Mesenchymal stem cell (in vitro differentiated cells and primary cell): ENCODE results near the gene TMEM179.

ENCODE experiments used
- DNase-seq: peaks from one replicate; pipeline ENCODE4 v3.0.0-alpha.2; 2013
- H2AFZ ChIP-seq: one replicate; pipeline ENCODE4 v1.6.1; 2013; ENCODE audit warnings: low read depth, mild to moderate bottlenecking, control low read depth, inconsistent platforms, low read length, moderate library complexity
- H2AK5ac ChIP-seq: 2 replicates; pipeline ENCODE4 v1.6.1; 2013; ENCODE audit warnings: low read length, moderate library complexity, mild to moderate bottlenecking, inconsistent platforms; ENCODE audit not compliant: severe bottlenecking
- H2BK120ac ChIP-seq: one replicate; pipeline ENCODE4 v1.6.1; 2013; ENCODE audit warnings: low read depth, mild to moderate bottlenecking, inconsistent platforms, low read length, moderate library complexity
- H2BK12ac ChIP-seq, 2 experiments: one replicate each; pipeline ENCODE4 v1.6.1; 2013; ENCODE audit warnings: inconsistent platforms in 2 of 2, low read length in 2 of 2, mild to moderate bottlenecking in 2 of 2, moderate library complexity in 2 of 2, control low read depth in 1 of 2
- H2BK15ac ChIP-seq: one replicate; pipeline ENCODE4 v1.6.1; 2013; ENCODE audit warnings: mild to moderate bottlenecking, low read depth, inconsistent platforms; ENCODE audit not compliant: poor library complexity, severe bottlenecking
- H2BK5ac ChIP-seq: 2 replicates; pipeline ENCODE4 v1.6.1; 2013; ENCODE audit warnings: low read depth, mild to moderate bottlenecking, low read length, control low read depth, inconsistent platforms; ENCODE audit not compliant: poor library complexity, severe bottlenecking
- H3K14ac ChIP-seq, 2 experiments: one replicate each; pipeline ENCODE4 v1.6.1; 2013; ENCODE audit warnings: inconsistent platforms in 2 of 2, low read length in 2 of 2, control low read depth in 1 of 2, mild to moderate bottlenecking in 1 of 2, moderate library complexity in 1 of 2
- H3K18ac ChIP-seq, 2 experiments: one replicate each; pipeline ENCODE4 v1.6.1; 2013; ENCODE audit warnings: inconsistent platforms in 2 of 2, low read length in 2 of 2, control low read depth in 1 of 2, low read depth in 1 of 2, mild to moderate bottlenecking in 1 of 2
- H3K23ac ChIP-seq, 2 experiments: one replicate each; pipeline ENCODE4 v1.6.1; 2013; ENCODE audit warnings: inconsistent platforms in 2 of 2, low read length in 2 of 2, mild to moderate bottlenecking in 2 of 2, moderate library complexity in 2 of 2, control low read depth in 1 of 2
- H3K27ac ChIP-seq: 2 replicates; pipeline ENCODE4 v1.5.1; 2013; ENCODE audit warnings: mild to moderate bottlenecking, moderate library complexity, low read length, control low read depth, inconsistent platforms; ENCODE audit not compliant: poor library complexity, severe bottlenecking
- H3K27me3 ChIP-seq, 2 experiments: 2 replicates each; pipeline versions ENCODE4 v1.6.1 to v1.7.0; 2013; ENCODE audit warnings: low read length in 2 of 2, mild to moderate bottlenecking in 2 of 2, moderate library complexity in 2 of 2, control low read depth in 1 of 2, inconsistent platforms in 1 of 2; ENCODE audit not compliant: control insufficient read depth in 1 of 2, insufficient read depth in 1 of 2
- H3K36me3 ChIP-seq, 2 experiments: 2 replicates each; pipeline versions ENCODE4 v1.6.1 to v1.7.0; 2013; ENCODE audit warnings: low read length in 2 of 2, control low read depth in 1 of 2, inconsistent platforms in 1 of 2, low read depth in 1 of 2, mild to moderate bottlenecking in 1 of 2; ENCODE audit not compliant: insufficient read depth in 2 of 2, control insufficient read depth in 1 of 2
- H3K4ac ChIP-seq, 2 experiments: one replicate each; pipeline ENCODE4 v1.6.1; 2013; ENCODE audit warnings: inconsistent platforms in 2 of 2, low read length in 2 of 2, mild to moderate bottlenecking in 2 of 2, moderate library complexity in 2 of 2, control low read depth in 1 of 2, low read depth in 1 of 2
- H3K4me1 ChIP-seq: 2 replicates; pipeline ENCODE4 v1.6.1; 2013; ENCODE audit warnings: low read depth, low read length, control low read depth; ENCODE audit not compliant: control insufficient read depth, insufficient read depth
- H3K4me2 ChIP-seq: 2 replicates; pipeline ENCODE4 v1.6.1; 2013; ENCODE audit warnings: low read length, mild to moderate bottlenecking, inconsistent platforms; ENCODE audit not compliant: poor library complexity, severe bottlenecking
- H3K4me3 ChIP-seq, 2 experiments: 2 replicates each; pipeline versions ENCODE4 v1.5.1 to v1.7.0; 2013; ENCODE audit warnings: low read length in 2 of 2, mild to moderate bottlenecking in 2 of 2, control low read depth in 1 of 2, low read depth in 1 of 2; ENCODE audit not compliant: insufficient read depth in 1 of 2
- H3K79me1 ChIP-seq: replicated peaks from 2 replicates; pipeline ENCODE4 v1.6.1; 2013; ENCODE audit warnings: mild to moderate bottlenecking, control low read depth, low read length, inconsistent platforms; ENCODE audit not compliant: poor library complexity, severe bottlenecking
- H3K9ac ChIP-seq: 2 replicates; pipeline ENCODE4 v1.7.0; 2013; ENCODE audit warnings: mild to moderate bottlenecking, low read length, moderate library complexity
- H3K9me3 ChIP-seq: 2 replicates; pipeline ENCODE4 v1.7.0; 2013; ENCODE audit warnings: mild to moderate bottlenecking, low read length; ENCODE audit not compliant: control insufficient read depth
- H4K8ac ChIP-seq: one replicate; pipeline ENCODE4 v1.6.1; 2013; ENCODE audit warnings: inconsistent platforms, mild to moderate bottlenecking, low read length, moderate library complexity
- H4K91ac ChIP-seq: one replicate; pipeline ENCODE4 v1.6.1; 2013; ENCODE audit warnings: mild to moderate bottlenecking, low read length, inconsistent platforms
- WGBS: methylation state at CpG from one replicate; pipeline ENCODE4 v1.1.7; 2013; ENCODE audit warnings: mixed read lengths; 5-methylcytosine and 5-hydroxymethylcytosine counted together

TMEM179 gene

GRCh38 chr14:104647467-104648043, 43.0 kb upstream of the TMEM179 start:
- Histone ChIP-seq H3K4me1 (peaks cover 8% of the 10 kb centered on the region), H4K91ac (no peak overlapping the region), H2BK5ac (no peak overlapping the region), H3K9ac (no peak overlapping the region), H2BK120ac (no peak overlapping the region), H3K79me1 (no peaks in the 10 kb centered on the region), H3K27ac (no peak overlapping the region), H2AFZ (no peak overlapping the region), H3K18ac (peak overlapping the region in 1 of 2 experiments; percentile 49), H3K4me3 (no peak overlapping the region), H3K27me3 (peaks cover 10 to 47% of the 10 kb centered on the region in 2 experiments), H3K36me3 (no peaks in the 10 kb centered on the region), H3K4ac (no peak overlapping the region), H3K23ac (no peak overlapping the region), H2BK12ac (no peak overlapping the region), H3K4me2 (no peak overlapping the region), H3K9me3 (peaks cover 14% of the 10 kb centered on the region), H4K8ac (no peak overlapping the region), H3K14ac (no peak overlapping the region), H2AK5ac (no peak overlapping the region), H2BK15ac (no peak overlapping the region)
- DNase-seq: no peak
- 87% methylated on average over 5 of the region's 6 CpGs for WGBS

DNA sequence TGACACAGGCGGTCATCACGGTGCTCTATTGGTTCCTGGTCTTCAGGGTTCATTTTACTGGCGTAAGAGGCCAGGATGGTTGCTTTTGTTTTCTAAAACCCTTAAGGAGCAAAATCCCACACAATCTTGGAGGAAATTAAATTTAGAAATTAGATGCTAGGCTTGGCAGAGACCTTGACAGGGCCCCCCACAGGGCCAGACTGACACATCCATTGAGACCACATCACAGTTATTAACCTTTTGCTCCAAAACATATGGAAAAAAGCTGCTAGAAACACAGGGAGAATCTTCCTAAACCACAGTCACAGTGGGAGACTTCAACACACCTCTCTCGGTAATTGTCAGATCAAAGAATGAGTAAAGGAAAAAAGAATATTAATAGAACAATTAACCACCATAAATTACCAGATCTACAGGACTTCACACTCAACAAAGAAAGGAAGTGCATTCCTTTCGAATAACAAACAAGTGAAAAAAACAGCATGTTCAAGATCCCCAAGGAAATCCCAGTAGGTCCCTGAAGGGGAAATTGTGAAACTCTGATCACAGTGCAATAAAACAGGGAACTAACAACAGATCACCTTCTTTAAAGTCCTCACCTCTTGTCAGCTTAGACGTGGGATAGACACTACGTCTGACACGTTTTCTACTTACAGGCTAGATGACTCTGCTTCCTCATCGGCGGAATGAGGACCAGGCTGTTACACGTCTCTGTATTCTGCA, 40.2 kb upstream of the TMEM179 start:
- Histone ChIP-seq H4K91ac (no peak overlapping the region), H2AK5ac (no peak overlapping the region), H3K4ac (no peak overlapping the region), H3K36me3 (no peaks in the 10 kb centered on the region), H2BK120ac (no peak overlapping the region), H2BK5ac (no peak overlapping the region), H2BK15ac (no peak overlapping the region), H3K23ac (no peak overlapping the region), H3K9me3 (peaks cover 14% of the 10 kb centered on the region), H2BK12ac (no peak overlapping the region), H3K27ac (no peak overlapping the region), H3K4me2 (no peak overlapping the region), H2AFZ (no peak overlapping the region), H3K4me3 (no peak overlapping the region), H4K8ac (no peak overlapping the region), H3K27me3 (peaks cover 10 to 49% of the 10 kb centered on the region in 2 experiments), H3K18ac (no peak overlapping the region), H3K9ac (no peak overlapping the region), H3K14ac (peak overlapping the region in 1 of 2 experiments; percentile 12), H3K79me1 (no peaks in the 10 kb centered on the region), H3K4me1 (peaks cover 3% of the 10 kb centered on the region)
- WGBS: 63% methylated on average over 9 of the region's 11 CpGs
- DNase-seq: no peak

- no peak overlapping the region for H2BK12ac ChIP-seq
- no peak overlapping the region for H4K91ac ChIP-seq
- H3K4me3 ChIP-seq: no peak overlapping the region
- no peak overlapping the region for H3K4me2 ChIP-seq
- H2BK120ac ChIP-seq: no peak overlapping the region
- H3K9ac ChIP-seq: no peak overlapping the region
- H3K9me3 ChIP-seq: peaks cover 14% of the 10 kb centered on the region
- no peak overlapping the region for H3K27ac ChIP-seq
- H2AK5ac ChIP-seq: no peak overlapping the region
- H3K27me3 ChIP-seq: peaks cover 10 to 51% of the 10 kb centered on the region in 2 experiments
- H3K4me1 ChIP-seq: peaks cover 4% of the 10 kb centered on the region
- H3K36me3 ChIP-seq: no peaks in the 10 kb centered on the region
- H2AFZ ChIP-seq: no peak overlapping the region
- no peak overlapping the region for H2BK5ac ChIP-seq
- DNase-seq: no peak
- no peak overlapping the region for H4K8ac ChIP-seq
- H3K79me1 ChIP-seq: no peaks in the 10 kb centered on the region
- no peak overlapping the region for H3K18ac ChIP-seq
- H3K14ac ChIP-seq: no peak overlapping the region
- no peak overlapping the region for H3K23ac ChIP-seq
- H3K4ac ChIP-seq: no peak overlapping the region
- WGBS: 87% methylated on average over 12 of the region's 12 CpGs
- no peak overlapping the region for H2BK15ac ChIP-seq
Observed at GRCh38 chr14:104644091-104644635, 39.6 kb upstream of the TMEM179 start.

GRCh38 chr14:104643306-104643705, 38.7 kb upstream of the TMEM179 start:
- Histone ChIP-seq H3K4me1 (peaks cover 4% of the 10 kb centered on the region), H3K4me2 (no peak overlapping the region), H3K9ac (no peak overlapping the region), H3K23ac (no peak overlapping the region), H3K18ac (no peak overlapping the region), H3K4me3 (no peak overlapping the region), H3K14ac (no peak overlapping the region), H2BK12ac (no peak overlapping the region), H3K4ac (no peak overlapping the region), H3K79me1 (no peaks in the 10 kb centered on the region), H3K27ac (no peak overlapping the region), H2AFZ (no peak overlapping the region), H3K36me3 (no peaks in the 10 kb centered on the region), H3K27me3 (peaks cover 16 to 60% of the 10 kb centered on the region in 2 experiments), H4K8ac (no peak overlapping the region), H3K9me3 (peaks cover 14% of the 10 kb centered on the region), H2BK5ac (no peak overlapping the region), H2BK120ac (no peak overlapping the region), H2BK15ac (no peak overlapping the region), H4K91ac (no peak overlapping the region), H2AK5ac (no peak overlapping the region)
- WGBS: 67% methylated on average over 4 of the region's 8 CpGs
- DNase-seq: no peak
